ENCODE data around the gene LILRB3.

- TF ChIP-seq, protein P1, sequence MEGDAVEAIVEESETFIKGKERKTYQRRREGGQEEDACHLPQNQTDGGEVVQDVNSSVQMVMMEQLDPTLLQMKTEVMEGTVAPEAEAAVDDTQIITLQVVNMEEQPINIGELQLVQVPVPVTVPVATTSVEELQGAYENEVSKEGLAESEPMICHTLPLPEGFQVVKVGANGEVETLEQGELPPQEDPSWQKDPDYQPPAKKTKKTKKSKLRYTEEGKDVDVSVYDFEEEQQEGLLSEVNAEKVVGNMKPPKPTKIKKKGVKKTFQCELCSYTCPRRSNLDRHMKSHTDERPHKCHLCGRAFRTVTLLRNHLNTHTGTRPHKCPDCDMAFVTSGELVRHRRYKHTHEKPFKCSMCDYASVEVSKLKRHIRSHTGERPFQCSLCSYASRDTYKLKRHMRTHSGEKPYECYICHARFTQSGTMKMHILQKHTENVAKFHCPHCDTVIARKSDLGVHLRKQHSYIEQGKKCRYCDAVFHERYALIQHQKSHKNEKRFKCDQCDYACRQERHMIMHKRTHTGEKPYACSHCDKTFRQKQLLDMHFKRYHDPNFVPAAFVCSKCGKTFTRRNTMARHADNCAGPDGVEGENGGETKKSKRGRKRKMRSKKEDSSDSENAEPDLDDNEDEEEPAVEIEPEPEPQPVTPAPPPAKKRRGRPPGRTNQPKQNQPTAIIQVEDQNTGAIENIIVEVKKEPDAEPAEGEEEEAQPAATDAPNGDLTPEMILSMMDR (IDR thresholded peaks at IDR 0.05) = peak; percentile 50 to 85 (median 85)
- peak in 1 of 3 donors; percentile 37 for TF ChIP-seq POLR2AphosphoS5 (IDR thresholded peaks at IDR 0.05)
These were observed 8.5 kb upstream of the LILRB3 start for GRCh38 chr19:54231077-54231931.
